H1 (cell line): Measurements from ENCODE around the gene ADGRF5. TPM values are rescaled to one million over a fixed set of nuclear protein-coding genes. Genes with fewer than 3 reads are reported as not detected.

ENCODE experiments used
- CTCF ChIA-PET: fragments of 300-600 bp; sonication (Branson Sonifier 250); formaldehyde crosslinking; loops from one replicate; lab custom pipeline; 2021; ENCODE audit not compliant: partially characterized antibody; lab: Charles Lee
- POLR2A ChIA-PET: fragments of 300-600 bp; sonication (Branson Sonifier 250); formaldehyde crosslinking; loops from one replicate; lab custom pipeline; 2021; ENCODE audit warnings: inconsistent platforms; ENCODE audit not compliant: partially characterized antibody; lab: Charles Lee
- DNase-seq, 2 experiments: peaks; one replicate each; pipeline versions ENCODE4 v3.0.0 to v3.0.0-alpha.2; 2010 to 2022; ENCODE audit warnings: low spot score in 2 of 2, low read depth in 1 of 2, mixed read lengths in 1 of 2
- FAIRE-seq: peaks from 2 replicates; lab custom pipeline; 2011; peaks lifted over from hg19 to GRCh38; lab: Jason Lieb, UNC
- H2AFZ ChIP-seq: 2 replicates; pipeline ENCODE4 v1.8.1; 2012; ENCODE audit warnings: low read length, inconsistent platforms
- H2AK5ac ChIP-seq: 2 replicates; pipeline ENCODE4 v1.6.1; 2013; ENCODE audit warnings: low read depth, low read length
- H2BK120ac ChIP-seq: replicated peaks from 2 replicates; pipeline ENCODE3; 2013; ENCODE audit warnings: low read depth, low read length, inconsistent platforms
- H2BK12ac ChIP-seq: 2 replicates; pipeline ENCODE4 v1.6.1; 2013; ENCODE audit warnings: low read depth, low read length
- H2BK15ac ChIP-seq: 2 replicates; pipeline ENCODE4 v1.6.1; 2013; ENCODE audit warnings: low read length
- H2BK20ac ChIP-seq: 2 replicates; pipeline ENCODE4 v1.6.1; 2013; ENCODE audit warnings: low read length
- H2BK5ac ChIP-seq: 2 replicates; pipeline ENCODE4 v1.6.1; 2013; ENCODE audit warnings: low read depth, low read length
- H3K14ac ChIP-seq: 2 replicates; pipeline ENCODE4 v1.6.1; 2013; ENCODE audit warnings: inconsistent platforms; ENCODE audit not compliant: insufficient read length
- H3K18ac ChIP-seq: 2 replicates; pipeline ENCODE4 v1.6.1; 2013; ENCODE audit warnings: low read length; ENCODE audit errors: extremely low read depth
- H3K23ac ChIP-seq: 2 replicates; pipeline ENCODE4 v1.6.1; 2013; ENCODE audit warnings: inconsistent platforms; ENCODE audit not compliant: insufficient read length
- H3K23me2 ChIP-seq: 2 replicates; pipeline ENCODE4 v1.6.1; 2013; ENCODE audit warnings: low read depth, low read length
- H3K27ac ChIP-seq: 2 replicates; pipeline ENCODE4 v1.6.1; 2011; ENCODE audit warnings: low read depth, low read length, inconsistent platforms
- H3K27me3 ChIP-seq, 4 experiments: replicated peaks in 1 of 4; 1 replicate in 1 of 4; 2 replicates in 3 of 4; pipeline versions ENCODE4 v1.6.1 to v1.8.1; 2011 to 2013; ENCODE audit warnings: low read length in 3 of 4, mild to moderate bottlenecking in 3 of 4, inconsistent platforms in 2 of 4, mixed read lengths in 2 of 4, moderate library complexity in 1 of 4; ENCODE audit not compliant: control insufficient read depth in 3 of 4, insufficient read depth in 3 of 4; ENCODE audit errors: extremely low read depth in 1 of 4
- H3K36me3 ChIP-seq, 4 experiments: 2 replicates each; pipeline versions ENCODE4 v1.6.1 to v1.8.1; 2011 to 2013; ENCODE audit warnings: mild to moderate bottlenecking in 4 of 4, low read length in 3 of 4, moderate library complexity in 2 of 4, control low read depth in 1 of 4, inconsistent platforms in 1 of 4; ENCODE audit not compliant: insufficient read depth in 4 of 4, control insufficient read depth in 2 of 4
- H3K4ac ChIP-seq: replicated peaks from 2 replicates; pipeline ENCODE3; 2013; ENCODE audit warnings: low read length, low read depth, mixed read lengths, inconsistent platforms; ENCODE audit not compliant: insufficient read length
- H3K4me1 ChIP-seq, 4 experiments: replicated peaks in 1 of 4; 1 replicate in 1 of 4; 2 replicates in 3 of 4; pipeline versions ENCODE4 v1.6.1 to v1.8.1; 2011 to 2013; ENCODE audit warnings: low read length in 3 of 4, inconsistent platforms in 2 of 4, mixed read lengths in 1 of 4; ENCODE audit not compliant: insufficient read depth in 4 of 4, control insufficient read depth in 3 of 4
- H3K4me2 ChIP-seq, 2 experiments: 2 replicates each; pipeline versions ENCODE4 v1.6.1 to v1.8.1; 2011 to 2013; ENCODE audit warnings: low read depth in 2 of 2, low read length in 2 of 2, control low read depth in 1 of 2, inconsistent platforms in 1 of 2, mild to moderate bottlenecking in 1 of 2; ENCODE audit not compliant: insufficient read depth in 1 of 2
- H3K4me3 ChIP-seq, 4 experiments: fragments of 200-600, 300-600 bp in 1 of 4; sonication (generic), shearing (Covaris generic), sonication (Bioruptor Twin) in 1 of 4; 2 replicates each; pipeline versions ENCODE4 v1.5.1 to v1.8.1; 2011 to 2016; ENCODE audit warnings: low read length in 4 of 4, low read depth in 3 of 4, control low read depth in 2 of 4, inconsistent platforms in 2 of 4, mild to moderate bottlenecking in 2 of 4, mixed read lengths in 1 of 4, moderate library complexity in 1 of 4; ENCODE audit not compliant: insufficient read depth in 2 of 4; ENCODE audit errors: extremely low read depth in 1 of 4
- H3K56ac ChIP-seq: replicated peaks from 2 replicates; pipeline ENCODE3; 2013; ENCODE audit warnings: low read depth, mild to moderate bottlenecking, mixed read lengths, low read length, inconsistent platforms; ENCODE audit not compliant: insufficient read length
- H3K79me1 ChIP-seq: 2 replicates; pipeline ENCODE4 v1.6.1; 2013; ENCODE audit warnings: low read depth, low read length, control low read depth
- H3K79me2 ChIP-seq, 2 experiments: 2 replicates each; pipeline versions ENCODE4 v1.6.1 to v1.8.1; 2012 to 2013; ENCODE audit warnings: low read length in 2 of 2, mild to moderate bottlenecking in 2 of 2, inconsistent platforms in 1 of 2; ENCODE audit not compliant: insufficient read depth in 2 of 2, control insufficient read depth in 1 of 2
- H3K9ac ChIP-seq, 4 experiments: replicated peaks in 1 of 4; 1 replicate in 1 of 4; 2 replicates in 3 of 4; pipeline versions ENCODE4 v1.6.1 to v1.8.1; 2011 to 2013; ENCODE audit warnings: low read depth in 3 of 4, low read length in 3 of 4, control low read depth in 2 of 4, mild to moderate bottlenecking in 2 of 4, moderate library complexity in 2 of 4, inconsistent platforms in 1 of 4; ENCODE audit errors: extremely low read depth in 1 of 4
- H3K9me3 ChIP-seq, 2 experiments: 2 replicates each; pipeline versions ENCODE4 v1.6.1 to v1.8.1; 2012 to 2013; ENCODE audit warnings: mild to moderate bottlenecking in 2 of 2, moderate library complexity in 2 of 2, control low read depth in 1 of 2, inconsistent platforms in 1 of 2, low read depth in 1 of 2, low read length in 1 of 2, mixed read lengths in 1 of 2; ENCODE audit not compliant: insufficient read depth in 2 of 2
- H4K20me1 ChIP-seq, 2 experiments: replicated peaks in 1 of 2; 2 replicates each; pipeline versions ENCODE3 to v1.8.1; 2011 to 2013; ENCODE audit warnings: inconsistent platforms in 2 of 2, low read length in 2 of 2, mild to moderate bottlenecking in 1 of 2; ENCODE audit not compliant: insufficient read depth in 2 of 2, control insufficient read depth in 1 of 2
- H4K5ac ChIP-seq: 2 replicates; pipeline ENCODE4 v1.6.1; 2013; ENCODE audit warnings: low read length, low read depth, mixed read lengths, inconsistent platforms; ENCODE audit not compliant: insufficient read length
- H4K8ac ChIP-seq: 2 replicates; pipeline ENCODE4 v1.8.0; 2013; ENCODE audit warnings: mild to moderate bottlenecking, moderate library complexity, low read length, inconsistent platforms; ENCODE audit not compliant: insufficient read depth; ENCODE audit errors: extremely low read depth
- H4K91ac ChIP-seq: replicated peaks from 2 replicates; pipeline ENCODE3; 2013; ENCODE audit warnings: low read length, mixed read lengths, inconsistent platforms; ENCODE audit not compliant: insufficient read length
- ASH2L ChIP-seq: fragments of 200-600, 300-600 bp; sonication (generic); IDR thresholded peaks from one replicate; pipeline ENCODE4 v1.7.1; 2017; ENCODE audit warnings: low read length
- CHD1 ChIP-seq: IDR thresholded peaks from 2 replicates; pipeline ENCODE4 v1.6.1; 2012; ENCODE audit warnings: low read depth, low read length, improper control_type of control experiment
- E2F6 ChIP-seq: IDR thresholded peaks from 2 replicates; pipeline ENCODE4 v1.6.1; 2012; ENCODE audit warnings: inconsistent platforms
- EZH2 ChIP-seq: fragments of 200-600 bp; sonication (generic); IDR thresholded peaks from 2 replicates; pipeline ENCODE4 v1.7.1; 2012; ENCODE audit warnings: low read depth, mild to moderate bottlenecking, moderate library complexity, low read length, inconsistent platforms; ENCODE audit not compliant: severe bottlenecking
- FOSL1 ChIP-seq: IDR thresholded peaks from 2 replicates; pipeline ENCODE4 v1.6.1; 2011; ENCODE audit warnings: mild to moderate bottlenecking, low read depth, low read length, moderate library complexity; ENCODE audit not compliant: insufficient read depth
- HDAC2 ChIP-seq, 2 experiments: fragments of 300-600 bp in 1 of 2; sonication (generic) in 1 of 2; IDR thresholded peaks; 2 replicates each; pipeline ENCODE4 v1.6.1; 2011 to 2012; ENCODE audit warnings: low read depth in 2 of 2, low read length in 2 of 2, mild to moderate bottlenecking in 2 of 2, moderate library complexity in 2 of 2, borderline replicate concordance in 1 of 2, inconsistent platforms in 1 of 2
- NANOG ChIP-seq: IDR thresholded peaks from 2 replicates; pipeline ENCODE4 v1.6.1; 2011; ENCODE audit warnings: low read length, low read depth, mild to moderate bottlenecking, inconsistent platforms; ENCODE audit not compliant: insufficient read depth, poor library complexity, severe bottlenecking
- POLR2AphosphoS5 ChIP-seq: IDR thresholded peaks from 2 replicates; pipeline ENCODE4 v1.6.1; 2011; ENCODE audit warnings: low read depth, low read length
- RAD21 ChIP-seq, 2 experiments: IDR thresholded peaks in 1 of 2; conservative IDR thresholded peaks in 1 of 2; 2 replicates each; pipeline ENCODE4 v1.6.1; 2011; ENCODE audit warnings: low read depth in 2 of 2, low read length in 2 of 2, improper control_type of control experiment in 1 of 2, inconsistent platforms in 1 of 2, mild to moderate bottlenecking in 1 of 2, moderate library complexity in 1 of 2
- RNF2 ChIP-seq: fragments of 200-900, 300-1000 bp; sonication (generic); IDR thresholded peaks from 2 replicates; pipeline ENCODE4 v1.7.1; 2016; ENCODE audit warnings: borderline replicate concordance, low read depth, mild to moderate bottlenecking, antibody characterized with exemption, low read length; ENCODE audit not compliant: poor library complexity, severe bottlenecking; ENCODE audit errors: missing control alignments
- SRF ChIP-seq: IDR thresholded peaks from 2 replicates; pipeline ENCODE4 v1.6.1; 2011; ENCODE audit warnings: mild to moderate bottlenecking, low read depth, low read length, moderate library complexity
- TAF1 ChIP-seq: IDR thresholded peaks from 2 replicates; pipeline ENCODE4 v1.6.1; 2011; ENCODE audit warnings: mild to moderate bottlenecking, low read depth, low read length
- WGBS, 2 experiments: shearing (Covaris generic) in 1 of 2; methylation state at CpG; one replicate each; pipeline versions ENCODE4 v1.1.6 to v1.1.7; 2013 to 2015; ENCODE audit warnings: low lambda C conversion rate in 2 of 2, mixed read lengths in 2 of 2, inconsistent platforms in 1 of 2, low coverage in 1 of 2, missing lambda C conversion rate in 1 of 2; ENCODE audit not compliant: insufficient replicate concordance in 2 of 2, insufficient coverage in 1 of 2, insufficient read length in 1 of 2; ENCODE audit errors: extremely low coverage in 1 of 2, missing lambda C conversion rate in 1 of 2; 5-methylcytosine and 5-hydroxymethylcytosine counted together
- polyA plus RNA-seq, 7 experiments: library from polyadenylated mRNA; depleted of rRNA in 3 of 7; stranded (reverse) in 5 of 7; unstranded in 2 of 7; fragments of >200 nt in 5 of 7; fragments of 200-250 nt in 2 of 7; gene quantifications; 1 replicate in 5 of 7; 2 replicates in 1 of 7; 4 replicates in 1 of 7; pipeline versions ENCODE4 v1.2.1 to v1.2.3, GENCODE V29; 2011 to 2013; ENCODE audit warnings: missing spikeins in 2 of 7, mixed read lengths in 2 of 7
- total RNA-seq: library from RNA; stranded (reverse); fragmentation: NEBNext Ultra II Directional; extraction: Animal tissue kit (Norgen Biotek cat#: 25700); gene quantifications from 2 replicates; pipeline ENCODE4 v1.2.1, GENCODE V29; 2021

ADGRF5 gene
- total and polyA plus RNA-seq, 2 of the 8 experiments (the other 6 are each of a cell fraction or from before 2014, with no cell fraction given) = 0.06 TPM; not detected in 1

- Histone ChIP-seq H3K4ac (no peak overlapping the region), H3K79me2 (no peaks in the 10 kb centered on the region), H3K4me2 (no peak overlapping the region), H3K23ac (no peak overlapping the region), H3K9me3 (no peaks in the 10 kb centered on the region), H2BK120ac (no peak overlapping the region), H3K56ac (no peak overlapping the region), H2AK5ac (no peak overlapping the region), H3K27me3 (no peaks in the 10 kb centered on the region), H3K36me3 (no peaks in the 10 kb centered on the region), H2BK20ac (no peak overlapping the region), H3K4me1 (peaks cover 0 to 3% (median 0%) of the 10 kb centered on the region in 4 experiments; a peak in 2 of 7 replicates), H3K18ac (no peak overlapping the region), H2BK15ac (no peak overlapping the region), H4K91ac (no peak overlapping the region), H4K5ac (no peak overlapping the region), H3K4me3 (no peak overlapping the region), H3K27ac (no peak overlapping the region), H3K9ac (no peak overlapping the region), H4K8ac (no peak overlapping the region; the same call in 1 of the 2 replicates), H3K23me2 (no peaks in the 10 kb centered on the region), H3K14ac (no peak overlapping the region), H2AFZ (no peak overlapping the region), H2BK12ac (no peak overlapping the region), H2BK5ac (no peak overlapping the region), H4K20me1 (no peaks in the 10 kb centered on the region), H3K79me1 (no peaks in the 10 kb centered on the region)
- FAIRE-seq = no peak
- ChIA-PET CTCF (interaction anchor here (0.6 to 2.8 kb wide), 11 partner anchors 8 to 273 kb away, joined by 3 to 13 read pairs (median 3); no protein-coding TSS in a partner anchor), POLR2A (no interaction called here)
- 81% methylated on average over 4 of the region's 4 CpGs; no CpG with 5 or more reads in 1 of the 2 experiments for WGBS, 2 experiments
- no peak for DNase-seq
- TF ChIP-seq NANOG = no peak
- no peak for TF ChIP-seq EZH2
- no peak for TF ChIP-seq HDAC2 (IDR thresholded peaks at IDR 0.05; ENCODE audit: borderline replicate concordance in 1 of 2, low read depth in 2 of 2, low read length in 2 of 2)
- no peak for TF ChIP-seq FOSL1
- TF ChIP-seq E2F6 = no peak
- no peak for TF ChIP-seq TAF1
- TF ChIP-seq RNF2 = no peak
- TF ChIP-seq CHD1 = no peak
- no peak for TF ChIP-seq SRF
- TF ChIP-seq RAD21 (IDR thresholded peaks at IDR 0.05 in 1 of 2, conservative IDR thresholded peaks at IDR 0.05 in 1 of 2; ENCODE audit: low read depth in 2 of 2, low read length in 2 of 2) = no peak
- TF ChIP-seq ASH2L = no peak
- TF ChIP-seq POLR2AphosphoS5 = no peak
Measured at GRCh38 chr6:46903175-46903574, 18.6 kb downstream of the ADGRF5 start.
